CD4-positive, alpha-beta T cell treated with Interleukin-10 for 1 hour (primary cell): ENCODE measurements around the gene CATSPER1.
A peak's percentile ranks its signal among the peaks of the same experiment; 100 is the strongest.

ENCODE experiments used
- DNase-seq: peaks from one replicate; pipeline ENCODE4 v3.0.0-alpha.2; 2020

The CATSPER1 gene

GRCh38 chr11:65997286-65997685 is 29.0 kb downstream of the CATSPER1 start:
- DNase-seq = no peak

GRCh38 chr11:65992056-65992455 is 34.2 kb downstream of the CATSPER1 start:
- no peak for DNase-seq

GRCh38 chr11:65988791-65989592 is 37.3 kb downstream of the CATSPER1 start:
- DNase-seq = peak; percentile 96

DNA sequence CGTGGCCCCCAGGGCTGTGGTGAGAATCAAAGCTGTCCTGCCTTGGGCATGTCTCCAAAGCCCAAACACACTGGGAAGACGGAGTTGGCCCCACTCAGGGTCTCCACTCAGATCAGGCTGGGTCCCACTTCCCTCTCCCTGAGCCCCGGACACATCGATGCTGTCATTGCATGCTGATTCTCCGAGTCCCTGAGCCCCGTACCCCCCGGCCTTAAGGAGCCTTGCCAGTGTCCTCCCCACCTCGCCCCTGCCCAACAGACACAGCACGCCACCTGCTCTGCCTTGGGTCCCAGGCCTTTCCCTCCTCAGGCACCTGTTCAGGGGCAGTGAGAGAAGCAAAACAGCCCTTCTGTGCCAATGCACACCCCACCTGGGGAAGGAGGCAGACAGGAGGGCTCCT is 38.9 kb downstream of the CATSPER1 start:
- DNase-seq = no peak

DNA sequence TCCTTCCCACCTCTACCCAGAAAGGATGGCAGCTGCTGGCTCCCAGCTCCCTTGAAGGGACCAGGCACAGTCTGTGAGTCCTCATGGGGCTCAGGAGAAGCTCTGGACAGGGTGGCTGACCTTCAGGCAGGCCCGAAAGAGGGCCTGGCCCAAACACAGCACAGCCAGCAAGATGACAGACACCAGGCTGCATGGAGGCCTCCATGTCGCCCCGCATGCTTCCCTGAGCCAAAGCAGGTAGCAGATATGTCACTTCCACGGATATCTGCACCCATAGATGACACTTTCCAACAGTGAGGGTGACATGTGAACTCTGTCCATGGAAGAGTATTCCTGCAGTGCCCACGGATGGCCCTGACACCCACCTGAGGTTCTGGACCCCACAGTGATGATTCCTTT is 42.7 kb downstream of the CATSPER1 start:
- no peak for DNase-seq

- no peak for DNase-seq
Measured at GRCh38 chr11:65982824-65983588, 43.3 kb downstream of the CATSPER1 start.

DNA sequence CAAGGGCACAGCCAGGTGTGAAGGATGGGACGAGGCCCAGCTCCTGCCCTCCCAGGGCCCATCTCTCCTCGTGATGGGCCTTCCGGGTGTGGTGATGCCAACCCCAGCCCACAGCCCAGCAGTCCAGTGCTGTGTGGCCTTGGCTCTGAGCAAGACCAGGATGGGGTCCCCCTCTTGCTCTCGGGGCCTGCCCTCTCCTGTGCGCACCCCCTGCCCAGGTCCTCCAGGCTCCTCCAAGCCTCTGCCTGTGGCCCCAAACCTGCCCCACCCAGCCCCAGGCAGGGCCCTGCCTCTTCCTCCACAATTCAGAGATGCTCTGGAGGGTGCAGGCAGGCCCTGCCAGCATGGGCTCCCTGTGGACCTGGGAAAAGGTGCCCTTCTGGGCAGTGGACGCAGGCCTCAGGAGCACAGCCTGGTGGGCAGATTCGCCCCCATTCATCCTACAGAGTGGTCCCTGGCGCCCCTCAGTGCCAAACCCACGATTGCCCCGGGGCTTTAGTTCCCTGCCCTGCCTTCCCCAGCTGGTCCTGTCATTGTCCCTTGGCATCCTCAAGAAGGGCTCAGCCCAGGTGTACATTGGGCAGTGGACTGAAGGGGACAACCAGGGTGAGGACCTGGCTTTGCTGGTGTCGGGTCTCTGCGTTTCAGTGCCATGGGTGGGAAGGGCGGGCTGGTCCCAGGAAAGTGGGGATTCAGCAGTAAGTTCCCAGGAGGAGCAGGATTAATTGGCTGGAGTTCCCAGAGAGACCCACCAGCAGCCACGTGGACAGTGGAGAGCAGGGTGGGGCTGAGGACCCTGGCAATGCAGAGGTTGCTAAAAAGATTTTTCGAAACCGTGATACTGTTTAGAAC is 44.1 kb downstream of the CATSPER1 start:
- no peak for DNase-seq

- no peak for DNase-seq
Measured at GRCh38 chr11:65981101-65981740, 45.1 kb downstream of the CATSPER1 start.

- no peak for DNase-seq
Measured at GRCh38 chr11:65979261-65979759, 47.0 kb downstream of the CATSPER1 start.

- no peak for DNase-seq
Measured at GRCh38 chr11:65978391-65979238, 47.7 kb downstream of the CATSPER1 start.

GRCh38 chr11:65977621-65978390 is 48.5 kb downstream of the CATSPER1 start:
- DNase-seq = no peak

- DNase-seq = no peak
Measured at GRCh38 chr11:65976216-65977176, 49.8 kb downstream of the CATSPER1 start.

GRCh38 chr11:65975771-65976170 is 50.5 kb downstream of the CATSPER1 start:
- DNase-seq = no peak

DNA sequence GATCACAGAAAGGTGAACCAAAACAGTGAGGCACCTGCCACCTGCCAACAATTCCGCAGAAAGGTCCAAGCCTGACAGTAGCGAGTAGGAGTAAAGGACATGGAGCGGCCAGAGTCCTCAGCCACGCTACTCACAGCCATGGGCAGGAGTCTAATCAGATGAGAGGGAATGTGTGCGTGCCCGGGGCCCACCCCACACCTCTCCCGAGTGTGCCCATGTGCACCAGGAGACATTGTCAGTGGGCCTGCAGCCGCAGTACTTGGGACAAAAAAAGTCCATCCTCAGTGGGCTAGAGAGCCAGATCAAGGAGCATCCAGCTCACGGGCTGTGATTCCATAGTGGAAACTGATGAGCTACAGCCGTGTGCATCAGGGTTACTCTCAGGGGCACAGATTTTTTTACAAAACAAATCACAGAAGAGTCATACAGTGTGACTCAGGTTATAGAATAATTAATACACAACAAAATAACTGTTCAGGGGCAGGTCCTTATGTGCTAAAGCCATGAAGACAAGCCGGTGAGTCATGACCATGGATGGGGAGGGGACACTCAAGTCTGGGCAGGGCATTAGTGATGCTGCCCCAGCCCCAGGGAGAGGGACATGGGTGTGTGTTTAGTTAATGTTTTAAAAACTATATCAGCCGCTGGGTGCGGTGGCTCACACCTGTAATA is 52.7 kb downstream of the CATSPER1 start:
- DNase-seq = no peak

- no peak for DNase-seq
Measured at GRCh38 chr11:65972116-65972515, 54.2 kb downstream of the CATSPER1 start.

DNA sequence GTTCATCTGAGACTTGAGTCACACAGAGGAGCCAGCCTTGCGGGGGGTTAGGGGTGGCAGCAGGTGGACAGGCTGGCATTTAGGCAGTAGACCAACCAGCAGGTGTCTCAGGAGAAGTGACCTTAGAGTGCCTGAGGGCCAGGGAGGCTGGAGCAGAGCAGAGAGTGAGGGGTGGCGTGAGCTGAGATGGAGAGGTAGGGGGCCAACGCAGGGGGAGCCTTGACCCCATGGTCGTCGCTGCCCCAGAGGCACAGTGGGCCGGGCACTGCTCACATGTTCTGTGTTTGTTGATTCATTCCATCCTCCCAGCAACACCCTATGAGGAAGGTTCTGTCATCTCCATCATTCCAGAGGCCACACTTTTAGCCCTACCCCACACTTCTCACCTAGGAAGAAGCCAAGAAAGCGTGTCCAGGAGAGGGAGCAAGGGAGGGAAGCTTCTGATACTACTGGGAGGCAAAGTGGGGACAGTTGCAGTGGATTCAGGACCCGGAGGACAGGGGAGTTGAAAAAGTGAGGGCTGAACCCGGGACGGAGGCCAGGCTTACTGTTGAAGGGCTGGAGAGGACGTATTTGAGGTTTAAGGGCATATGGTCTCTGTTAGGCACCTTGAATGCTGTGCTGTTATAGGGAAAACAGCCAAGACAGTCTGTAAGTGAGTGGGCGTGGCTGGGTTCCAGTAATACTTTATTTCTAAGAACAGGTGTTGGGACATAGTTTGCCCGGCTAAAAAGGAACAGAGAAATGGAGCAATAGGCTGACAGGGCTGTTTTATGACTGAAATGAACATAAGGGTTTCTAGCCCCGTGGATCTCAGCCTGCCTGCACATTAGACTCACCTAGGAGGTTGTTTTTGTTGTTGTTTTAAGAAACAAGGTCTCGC is 57.4 kb downstream of the CATSPER1 start:
- no peak for DNase-seq

DNA sequence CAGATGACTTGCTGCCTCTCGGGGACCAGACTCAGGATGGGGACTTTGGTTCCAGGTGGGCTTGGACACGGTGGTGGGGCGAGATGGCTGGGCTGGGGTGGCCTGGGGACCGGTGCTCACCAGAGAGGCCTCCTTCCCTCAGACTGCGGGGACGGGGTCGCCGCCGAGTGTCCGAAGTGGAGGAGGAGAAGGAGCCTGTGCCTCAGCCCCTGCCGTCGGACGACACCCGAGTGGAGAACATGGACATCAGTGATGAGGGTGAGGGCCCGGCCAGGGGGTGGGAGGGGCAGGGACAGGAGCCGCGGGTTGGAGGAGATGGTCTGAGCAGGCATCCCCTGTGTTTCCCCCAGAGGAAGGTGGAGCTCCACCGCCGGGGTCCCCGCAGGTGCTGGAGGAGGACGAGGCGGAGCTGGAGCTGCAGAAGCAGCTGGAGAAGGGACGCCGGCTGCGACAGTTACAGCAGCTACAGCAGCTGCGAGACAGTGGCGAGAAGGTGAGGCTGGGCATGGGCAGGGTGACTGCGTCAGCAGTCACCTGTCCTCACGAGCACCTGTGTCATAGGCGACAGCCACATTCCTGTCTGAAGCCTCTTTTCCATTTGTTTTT is 58.8 kb downstream of the CATSPER1 start:
- no peak for DNase-seq
